H1 (cell line): ENCODE results near the gene MAP2K1. TPM values are rescaled to one million over a fixed set of nuclear protein-coding genes. Genes with fewer than 3 reads are reported as not detected.

Experiments used
- CTCF ChIA-PET: fragments of 300-600 bp; sonication (Branson Sonifier 250); formaldehyde crosslinking; loops from one replicate; lab custom pipeline; 2021; ENCODE audit not compliant: partially characterized antibody; lab: Charles Lee
- POLR2A ChIA-PET: fragments of 300-600 bp; sonication (Branson Sonifier 250); formaldehyde crosslinking; loops from one replicate; lab custom pipeline; 2021; ENCODE audit warnings: inconsistent platforms; ENCODE audit not compliant: partially characterized antibody; lab: Charles Lee
- DNase-seq, 2 experiments: peaks; one replicate each; pipeline versions ENCODE4 v3.0.0 to v3.0.0-alpha.2; 2010 to 2022; ENCODE audit warnings: low spot score in 2 of 2, low read depth in 1 of 2, mixed read lengths in 1 of 2
- FAIRE-seq: peaks from 2 replicates; lab custom pipeline; 2011; peaks lifted over from hg19 to GRCh38; lab: Jason Lieb, UNC
- H2AFZ ChIP-seq: 2 replicates; pipeline ENCODE4 v1.8.1; 2012; ENCODE audit warnings: low read length, inconsistent platforms
- H2AK5ac ChIP-seq: 2 replicates; pipeline ENCODE4 v1.6.1; 2013; ENCODE audit warnings: low read depth, low read length
- H2BK120ac ChIP-seq: replicated peaks from 2 replicates; pipeline ENCODE3; 2013; ENCODE audit warnings: low read depth, low read length, inconsistent platforms
- H2BK12ac ChIP-seq: 2 replicates; pipeline ENCODE4 v1.6.1; 2013; ENCODE audit warnings: low read depth, low read length
- H2BK15ac ChIP-seq: 2 replicates; pipeline ENCODE4 v1.6.1; 2013; ENCODE audit warnings: low read length
- H2BK20ac ChIP-seq: 2 replicates; pipeline ENCODE4 v1.6.1; 2013; ENCODE audit warnings: low read length
- H2BK5ac ChIP-seq: 2 replicates; pipeline ENCODE4 v1.6.1; 2013; ENCODE audit warnings: low read depth, low read length
- H3K14ac ChIP-seq: 2 replicates; pipeline ENCODE4 v1.6.1; 2013; ENCODE audit warnings: inconsistent platforms; ENCODE audit not compliant: insufficient read length
- H3K18ac ChIP-seq: 2 replicates; pipeline ENCODE4 v1.6.1; 2013; ENCODE audit warnings: low read length; ENCODE audit errors: extremely low read depth
- H3K23ac ChIP-seq: 2 replicates; pipeline ENCODE4 v1.6.1; 2013; ENCODE audit warnings: inconsistent platforms; ENCODE audit not compliant: insufficient read length
- H3K23me2 ChIP-seq: 2 replicates; pipeline ENCODE4 v1.6.1; 2013; ENCODE audit warnings: low read depth, low read length
- H3K27ac ChIP-seq: 2 replicates; pipeline ENCODE4 v1.6.1; 2011; ENCODE audit warnings: low read depth, low read length, inconsistent platforms
- H3K27me3 ChIP-seq, 4 experiments: replicated peaks in 1 of 4; 1 replicate in 1 of 4; 2 replicates in 3 of 4; pipeline versions ENCODE4 v1.6.1 to v1.8.1; 2011 to 2013; ENCODE audit warnings: low read length in 3 of 4, mild to moderate bottlenecking in 3 of 4, inconsistent platforms in 2 of 4, mixed read lengths in 2 of 4, moderate library complexity in 1 of 4; ENCODE audit not compliant: control insufficient read depth in 3 of 4, insufficient read depth in 3 of 4; ENCODE audit errors: extremely low read depth in 1 of 4
- H3K36me3 ChIP-seq, 4 experiments: 2 replicates each; pipeline versions ENCODE4 v1.6.1 to v1.8.1; 2011 to 2013; ENCODE audit warnings: mild to moderate bottlenecking in 4 of 4, low read length in 3 of 4, moderate library complexity in 2 of 4, control low read depth in 1 of 4, inconsistent platforms in 1 of 4; ENCODE audit not compliant: insufficient read depth in 4 of 4, control insufficient read depth in 2 of 4
- H3K4ac ChIP-seq: replicated peaks from 2 replicates; pipeline ENCODE3; 2013; ENCODE audit warnings: low read length, low read depth, mixed read lengths, inconsistent platforms; ENCODE audit not compliant: insufficient read length
- H3K4me1 ChIP-seq, 4 experiments: replicated peaks in 1 of 4; 1 replicate in 1 of 4; 2 replicates in 3 of 4; pipeline versions ENCODE4 v1.6.1 to v1.8.1; 2011 to 2013; ENCODE audit warnings: low read length in 3 of 4, inconsistent platforms in 2 of 4, mixed read lengths in 1 of 4; ENCODE audit not compliant: insufficient read depth in 4 of 4, control insufficient read depth in 3 of 4
- H3K4me2 ChIP-seq, 2 experiments: 2 replicates each; pipeline versions ENCODE4 v1.6.1 to v1.8.1; 2011 to 2013; ENCODE audit warnings: low read depth in 2 of 2, low read length in 2 of 2, control low read depth in 1 of 2, inconsistent platforms in 1 of 2, mild to moderate bottlenecking in 1 of 2; ENCODE audit not compliant: insufficient read depth in 1 of 2
- H3K4me3 ChIP-seq, 4 experiments: fragments of 200-600, 300-600 bp in 1 of 4; sonication (generic), shearing (Covaris generic), sonication (Bioruptor Twin) in 1 of 4; 2 replicates each; pipeline versions ENCODE4 v1.5.1 to v1.8.1; 2011 to 2016; ENCODE audit warnings: low read length in 4 of 4, low read depth in 3 of 4, control low read depth in 2 of 4, inconsistent platforms in 2 of 4, mild to moderate bottlenecking in 2 of 4, mixed read lengths in 1 of 4, moderate library complexity in 1 of 4; ENCODE audit not compliant: insufficient read depth in 2 of 4; ENCODE audit errors: extremely low read depth in 1 of 4
- H3K56ac ChIP-seq: replicated peaks from 2 replicates; pipeline ENCODE3; 2013; ENCODE audit warnings: low read depth, mild to moderate bottlenecking, mixed read lengths, low read length, inconsistent platforms; ENCODE audit not compliant: insufficient read length
- H3K79me1 ChIP-seq: 2 replicates; pipeline ENCODE4 v1.6.1; 2013; ENCODE audit warnings: low read depth, low read length, control low read depth
- H3K79me2 ChIP-seq, 2 experiments: 2 replicates each; pipeline versions ENCODE4 v1.6.1 to v1.8.1; 2012 to 2013; ENCODE audit warnings: low read length in 2 of 2, mild to moderate bottlenecking in 2 of 2, inconsistent platforms in 1 of 2; ENCODE audit not compliant: insufficient read depth in 2 of 2, control insufficient read depth in 1 of 2
- H3K9ac ChIP-seq, 4 experiments: replicated peaks in 1 of 4; 1 replicate in 1 of 4; 2 replicates in 3 of 4; pipeline versions ENCODE4 v1.6.1 to v1.8.1; 2011 to 2013; ENCODE audit warnings: low read depth in 3 of 4, low read length in 3 of 4, control low read depth in 2 of 4, mild to moderate bottlenecking in 2 of 4, moderate library complexity in 2 of 4, inconsistent platforms in 1 of 4; ENCODE audit errors: extremely low read depth in 1 of 4
- H3K9me3 ChIP-seq, 2 experiments: 2 replicates each; pipeline versions ENCODE4 v1.6.1 to v1.8.1; 2012 to 2013; ENCODE audit warnings: mild to moderate bottlenecking in 2 of 2, moderate library complexity in 2 of 2, control low read depth in 1 of 2, inconsistent platforms in 1 of 2, low read depth in 1 of 2, low read length in 1 of 2, mixed read lengths in 1 of 2; ENCODE audit not compliant: insufficient read depth in 2 of 2
- H4K20me1 ChIP-seq, 2 experiments: replicated peaks in 1 of 2; 2 replicates each; pipeline versions ENCODE3 to v1.8.1; 2011 to 2013; ENCODE audit warnings: inconsistent platforms in 2 of 2, low read length in 2 of 2, mild to moderate bottlenecking in 1 of 2; ENCODE audit not compliant: insufficient read depth in 2 of 2, control insufficient read depth in 1 of 2
- H4K5ac ChIP-seq: 2 replicates; pipeline ENCODE4 v1.6.1; 2013; ENCODE audit warnings: low read length, low read depth, mixed read lengths, inconsistent platforms; ENCODE audit not compliant: insufficient read length
- H4K8ac ChIP-seq: 2 replicates; pipeline ENCODE4 v1.8.0; 2013; ENCODE audit warnings: mild to moderate bottlenecking, moderate library complexity, low read length, inconsistent platforms; ENCODE audit not compliant: insufficient read depth; ENCODE audit errors: extremely low read depth
- H4K91ac ChIP-seq: replicated peaks from 2 replicates; pipeline ENCODE3; 2013; ENCODE audit warnings: low read length, mixed read lengths, inconsistent platforms; ENCODE audit not compliant: insufficient read length
- RNF2 ChIP-seq: fragments of 200-900, 300-1000 bp; sonication (generic); IDR thresholded peaks from 2 replicates; pipeline ENCODE4 v1.7.1; 2016; ENCODE audit warnings: borderline replicate concordance, low read depth, mild to moderate bottlenecking, antibody characterized with exemption, low read length; ENCODE audit not compliant: poor library complexity, severe bottlenecking; ENCODE audit errors: missing control alignments
- WGBS, 2 experiments: shearing (Covaris generic) in 1 of 2; methylation state at CpG; one replicate each; pipeline versions ENCODE4 v1.1.6 to v1.1.7; 2013 to 2015; ENCODE audit warnings: low lambda C conversion rate in 2 of 2, mixed read lengths in 2 of 2, inconsistent platforms in 1 of 2, low coverage in 1 of 2, missing lambda C conversion rate in 1 of 2; ENCODE audit not compliant: insufficient replicate concordance in 2 of 2, insufficient coverage in 1 of 2, insufficient read length in 1 of 2; ENCODE audit errors: extremely low coverage in 1 of 2, missing lambda C conversion rate in 1 of 2; 5-methylcytosine and 5-hydroxymethylcytosine counted together
- polyA plus RNA-seq, 7 experiments: library from polyadenylated mRNA; depleted of rRNA in 3 of 7; stranded (reverse) in 5 of 7; unstranded in 2 of 7; fragments of >200 nt in 5 of 7; fragments of 200-250 nt in 2 of 7; gene quantifications; 1 replicate in 5 of 7; 2 replicates in 1 of 7; 4 replicates in 1 of 7; pipeline versions ENCODE4 v1.2.1 to v1.2.3, GENCODE V29; 2011 to 2013; ENCODE audit warnings: missing spikeins in 2 of 7, mixed read lengths in 2 of 7
- total RNA-seq: library from RNA; stranded (reverse); fragmentation: NEBNext Ultra II Directional; extraction: Animal tissue kit (Norgen Biotek cat#: 25700); gene quantifications from 2 replicates; pipeline ENCODE4 v1.2.1, GENCODE V29; 2021

The MAP2K1 gene
- total and polyA plus RNA-seq, 2 of the 8 experiments (the other 6 are each of a cell fraction or from before 2014, with no cell fraction given), result 54.7 to 78.2 TPM

GRCh38 chr15:66477011-66477410, 90.3 kb downstream of the MAP2K1 start:
- DNase-seq (no peak), FAIRE-seq (no peak)
- peaks cover 0 to 3% of the 10 kb centered on the region in 2 experiments for H4K20me1 ChIP-seq
- POLR2A ChIA-PET, result interaction anchor here (0.6 to 1.4 kb wide), 4 partner anchors 8 to 148 kb away, joined by 3 to 4 read pairs (median 3); no protein-coding TSS in a partner anchor
- H2AFZ ChIP-seq, result no peak overlapping the region
- H3K79me2 ChIP-seq, result peaks cover 0 to 24% of the 10 kb centered on the region in 2 experiments; a peak in 1 of 4 replicates
- H3K9me3 ChIP-seq, result no peaks in the 10 kb centered on the region
- peaks cover 0 to 7% (median 5%) of the 10 kb centered on the region in 4 experiments; a peak in 4 of 8 replicates for H3K36me3 ChIP-seq
- H4K5ac ChIP-seq, result no peak overlapping the region
- peaks cover 3% of the 10 kb centered on the region; the same call in 1 of the 2 replicates for H3K79me1 ChIP-seq
- no peak overlapping the region for H3K23ac ChIP-seq
- no peak overlapping the region for H3K14ac ChIP-seq
- H2BK120ac ChIP-seq, result no peak overlapping the region
- peak overlapping the region; percentile 32; the same call in 1 of the 2 replicates for H2BK5ac ChIP-seq
- 100% methylated on average over 2 of the region's 2 CpGs; no CpG with 5 or more reads in 1 of the 2 experiments for WGBS, 2 experiments
- H3K18ac ChIP-seq, result peak overlapping the region; percentile 17; the same call in 1 of the 2 replicates
- H3K4ac ChIP-seq, result no peak overlapping the region
- H3K9ac ChIP-seq, result no peak overlapping the region
- no peaks in the 10 kb centered on the region for H3K23me2 ChIP-seq
- H3K27me3 ChIP-seq, result no peaks in the 10 kb centered on the region
- H2BK12ac ChIP-seq, result no peak overlapping the region
- no peak overlapping the region for H4K91ac ChIP-seq
- no peak overlapping the region for H3K4me3 ChIP-seq
- no peak overlapping the region for H2AK5ac ChIP-seq
- peaks cover 17 to 49% (median 35%) of the 10 kb centered on the region in 4 experiments for H3K4me1 ChIP-seq
- H3K27ac ChIP-seq, result peak overlapping the region; percentile 37; the same call in 1 of the 2 replicates
- CTCF ChIA-PET, result interaction anchor here (0.6 to 1.0 kb wide), 3 partner anchors 15 to 665 kb away, joined by 3 read pairs; partner anchors contain the start of gene SNAPC5
- H3K56ac ChIP-seq, result no peak overlapping the region
- H3K4me2 ChIP-seq, result no peak overlapping the region
- no peak overlapping the region; the same call in 1 of the 2 replicates for H4K8ac ChIP-seq
- no peak overlapping the region for H2BK20ac ChIP-seq
- no peak overlapping the region for H2BK15ac ChIP-seq
- no peak for TF ChIP-seq RNF2
